Stomach (tissue), 9 donors: ENCODE measurements around the gene CEMP1. TPM values are rescaled to one million over a fixed set of nuclear protein-coding genes. Genes with fewer than 3 reads are reported as not detected.

Experiments used
- DNase-seq, 2 donors: peaks; one replicate each; pipeline versions ENCODE4 v3.0.0 to v3.0.0-alpha.2; 2013 to 2019
- H3K27ac ChIP-seq, 5 donors: fragments of 200-600 bp in 4 of 5; sonication (generic) in 4 of 5; one replicate each; pipeline ENCODE4 v1.5.1; 2013 to 2019; ENCODE audit warnings: mild to moderate bottlenecking in 1 of 5, moderate library complexity in 1 of 5
- H3K27me3 ChIP-seq, 3 donors: fragments of 200-600 bp; sonication (generic); one replicate each; pipeline ENCODE4 v1.5.1; 2017 to 2019; ENCODE audit warnings: mixed run types in 1 of 3
- H3K36me3 ChIP-seq, 4 donors: fragments of 200-600 bp; sonication (generic); 1 replicate in 3 of 4; 2 replicates in 1 of 4; pipeline ENCODE4 v1.5.1; 2016 to 2019
- H3K4me1 ChIP-seq, 4 donors: fragments of 200-600 bp; sonication (generic); one replicate each; pipeline ENCODE4 v1.5.1; 2016 to 2019
- H3K4me3 ChIP-seq, 4 donors: fragments of 200-600 bp; sonication (generic) in 3 of 4; one replicate each; pipeline ENCODE4 v1.5.1; 2016 to 2019; ENCODE audit warnings: mild to moderate bottlenecking in 1 of 4
- H3K9me3 ChIP-seq, 4 donors: fragments of 200-600 bp; sonication (generic); one replicate each; pipeline ENCODE4 v1.5.1; 2016 to 2019
- EP300 ChIP-seq: sonication (generic); formaldehyde crosslinking; IDR thresholded peaks from one replicate; pipeline ENCODE4 v1.6.1; 2017; ENCODE audit warnings: antibody characterized with exemption
- POLR2A ChIP-seq, 4 donors: fragments of 450-650 bp; IDR thresholded peaks; one replicate each; pipeline ENCODE4 v1.6.1; 2016; ENCODE audit warnings: antibody characterized with exemption in 4 of 4, control low read depth in 2 of 4, mild to moderate bottlenecking in 1 of 4, moderate library complexity in 1 of 4
- POLR2AphosphoS5 ChIP-seq, 3 donors: sonication (generic); formaldehyde crosslinking; IDR thresholded peaks; one replicate each; pipeline ENCODE4 v1.6.1; 2016; ENCODE audit warnings: antibody characterized with exemption in 3 of 3
- WGBS, 5 donors: extraction: QIAGEN DNeasy Blood & Tissue Kit in 3 of 5; methylation state at CpG; one replicate each; pipeline versions ENCODE4 v1.1.5 to v1.1.7; 2013 to 2018; 5-methylcytosine and 5-hydroxymethylcytosine counted together
- intact Hi-C: fragments of 100-400 bp; cut with DNase I; formaldehyde crosslinking; loops from one replicate; pipeline ENCODE4 v1.15.1; 2023; ENCODE audit warnings: low total_unique reads
- polyA plus RNA-seq, 3 donors: library from polyadenylated mRNA; stranded (reverse); fragments of 200-250 nt; gene quantifications; one replicate each; pipeline ENCODE4 v1.2.3, GENCODE V29; 2013
- total RNA-seq, 5 donors: library from RNA; depleted of rRNA; stranded (reverse); fragments of >200 nt; gene quantifications; one replicate each; pipeline versions ENCODE4 v1.1.0 to v1.2.3, GENCODE V29; 2014 to 2016
- TF ChIP-seq, protein P1 (sequence below), 7 experiments: fragments of 450-650 bp in 4 of 7; fragments of 200-600 bp in 3 of 7; sonication (generic) in 3 of 7; IDR thresholded peaks; one replicate each; pipeline ENCODE4 v1.5.1; 2016 to 2019; ENCODE audit warnings: antibody characterized with exemption in 7 of 7, control low read depth in 2 of 7, mild to moderate bottlenecking in 1 of 7
- donor health status: healthy with polysubstance abuse.
- donor health status: Bipolar disorder and iron deficiency.
- donor health status: healthy.

The CEMP1 gene
- total and polyA plus RNA-seq, 8 donors, result 0.43 to 0.61 (median 0.58) TPM; not detected in 5

DNA sequence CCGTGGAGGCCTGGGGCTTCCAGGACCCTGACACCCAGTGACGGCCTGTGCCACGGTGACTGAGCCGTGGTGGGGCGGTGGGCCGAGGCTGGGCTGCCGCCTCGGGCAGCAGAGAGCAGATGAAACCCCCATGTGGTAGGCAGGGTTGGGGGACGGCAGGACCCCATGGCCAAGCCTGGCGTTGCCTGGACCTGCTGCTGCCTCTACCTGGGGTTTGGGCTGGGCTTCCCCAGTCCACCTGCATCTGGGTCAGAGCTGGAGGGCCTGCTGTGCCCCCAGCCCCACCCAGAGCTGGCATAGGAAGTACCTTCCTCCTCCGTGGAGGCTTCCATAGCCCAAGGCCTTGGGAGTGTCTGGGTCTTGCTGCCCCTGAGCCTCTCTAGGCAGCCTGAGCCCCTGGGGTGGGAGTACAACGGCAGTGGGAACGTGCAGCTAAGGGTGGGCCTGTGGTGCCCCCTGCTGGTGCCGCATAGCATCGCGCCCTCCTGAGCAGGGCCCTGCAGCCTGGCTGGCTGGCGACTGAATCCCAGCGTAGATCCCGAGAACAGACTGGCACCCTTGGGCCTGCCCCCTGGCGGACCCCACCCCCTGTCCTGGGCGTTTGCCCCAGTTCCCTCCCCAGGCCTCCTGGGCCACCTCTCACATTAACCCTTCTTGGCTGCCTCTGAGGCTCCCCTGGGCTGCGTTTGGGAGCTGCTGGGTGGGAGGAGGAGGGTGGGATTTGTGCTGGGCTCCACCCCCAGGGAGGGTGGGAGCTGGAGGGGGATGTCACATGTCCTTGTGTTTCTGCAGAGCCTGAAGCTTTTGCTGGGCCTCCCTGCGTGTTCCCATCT, 30.1 kb downstream of the CEMP1 start:
- peak; percentile 83 to 96 for DNase-seq
- peak overlapping the region; percentile 8 to 32 (median 26) for H3K4me3 ChIP-seq
- H3K9me3 ChIP-seq, result no peaks in the 10 kb centered on the region
- H3K36me3 ChIP-seq, result peaks cover 0 to 43% (median 38%) of the 10 kb centered on the region in 4 donors
- peak in 1 of 3 donors; percentile 49 for TF ChIP-seq POLR2AphosphoS5 (IDR thresholded peaks at IDR 0.05)
- TF ChIP-seq, protein P1, sequence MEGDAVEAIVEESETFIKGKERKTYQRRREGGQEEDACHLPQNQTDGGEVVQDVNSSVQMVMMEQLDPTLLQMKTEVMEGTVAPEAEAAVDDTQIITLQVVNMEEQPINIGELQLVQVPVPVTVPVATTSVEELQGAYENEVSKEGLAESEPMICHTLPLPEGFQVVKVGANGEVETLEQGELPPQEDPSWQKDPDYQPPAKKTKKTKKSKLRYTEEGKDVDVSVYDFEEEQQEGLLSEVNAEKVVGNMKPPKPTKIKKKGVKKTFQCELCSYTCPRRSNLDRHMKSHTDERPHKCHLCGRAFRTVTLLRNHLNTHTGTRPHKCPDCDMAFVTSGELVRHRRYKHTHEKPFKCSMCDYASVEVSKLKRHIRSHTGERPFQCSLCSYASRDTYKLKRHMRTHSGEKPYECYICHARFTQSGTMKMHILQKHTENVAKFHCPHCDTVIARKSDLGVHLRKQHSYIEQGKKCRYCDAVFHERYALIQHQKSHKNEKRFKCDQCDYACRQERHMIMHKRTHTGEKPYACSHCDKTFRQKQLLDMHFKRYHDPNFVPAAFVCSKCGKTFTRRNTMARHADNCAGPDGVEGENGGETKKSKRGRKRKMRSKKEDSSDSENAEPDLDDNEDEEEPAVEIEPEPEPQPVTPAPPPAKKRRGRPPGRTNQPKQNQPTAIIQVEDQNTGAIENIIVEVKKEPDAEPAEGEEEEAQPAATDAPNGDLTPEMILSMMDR (IDR thresholded peaks at IDR 0.05), result peak in 5 of 7 experiments; percentile 94 to 98 (median 96)
- no peak for TF ChIP-seq POLR2A (IDR thresholded peaks at IDR 0.05)
- H3K27ac ChIP-seq, result peak overlapping the region in 2 of 5 donors; percentile 34 to 71
- intact Hi-C loops, result no loop called here
- 38 to 74% (median 41%) methylated on average over 10 to 23 of the region's 23 CpGs for WGBS, 5 donors
- no peaks in the 10 kb centered on the region for H3K27me3 ChIP-seq
- H3K4me1 ChIP-seq, result peaks cover 14 to 52% (median 38%) of the 10 kb centered on the region in 4 donors

DNA sequence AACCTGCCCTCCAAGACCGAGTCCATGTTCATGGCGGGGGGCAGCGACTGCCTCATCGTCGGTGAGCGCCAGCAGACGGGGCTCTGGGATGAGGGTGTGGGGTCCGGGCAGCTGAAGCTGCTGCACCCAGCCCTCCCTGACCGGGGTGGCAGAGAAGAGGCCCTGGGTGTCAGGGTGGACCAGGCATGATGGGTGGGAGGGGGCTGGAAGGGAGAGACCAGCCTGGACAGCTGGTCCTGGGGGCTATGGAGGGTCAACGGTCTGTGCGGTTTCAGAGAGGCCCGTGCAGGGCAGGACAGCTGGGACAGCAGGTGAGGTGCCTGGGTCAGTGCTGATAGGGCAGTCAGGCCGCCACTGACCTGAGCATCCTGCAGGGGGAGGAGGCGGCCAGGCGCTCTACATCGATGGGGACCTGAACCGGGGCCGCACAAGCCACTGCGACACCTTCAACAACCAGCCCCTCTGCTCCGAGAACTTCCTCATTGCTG, 30.7 kb downstream of the CEMP1 start:
- WGBS, 5 donors, result 81 to 90% (median 84%) methylated on average over 18 to 20 of the region's 20 CpGs
- intact Hi-C loops, result no loop called here
- H3K9me3 ChIP-seq, result no peaks in the 10 kb centered on the region
- H3K27me3 ChIP-seq, result no peaks in the 10 kb centered on the region
- TF ChIP-seq POLR2AphosphoS5 (IDR thresholded peaks at IDR 0.05) (no peak), EP300 (no peak), POLR2A (IDR thresholded peaks at IDR 0.05) (no peak)
- TF ChIP-seq, protein P1 (IDR thresholded peaks at IDR 0.05), result no peak
- H3K36me3 ChIP-seq, result peaks cover 0 to 50% (median 41%) of the 10 kb centered on the region in 4 donors
- no peak overlapping the region for H3K27ac ChIP-seq
- peaks cover 14 to 52% (median 38%) of the 10 kb centered on the region in 4 donors for H3K4me1 ChIP-seq
- no peak for DNase-seq
- H3K4me3 ChIP-seq, result no peak overlapping the region

DNA sequence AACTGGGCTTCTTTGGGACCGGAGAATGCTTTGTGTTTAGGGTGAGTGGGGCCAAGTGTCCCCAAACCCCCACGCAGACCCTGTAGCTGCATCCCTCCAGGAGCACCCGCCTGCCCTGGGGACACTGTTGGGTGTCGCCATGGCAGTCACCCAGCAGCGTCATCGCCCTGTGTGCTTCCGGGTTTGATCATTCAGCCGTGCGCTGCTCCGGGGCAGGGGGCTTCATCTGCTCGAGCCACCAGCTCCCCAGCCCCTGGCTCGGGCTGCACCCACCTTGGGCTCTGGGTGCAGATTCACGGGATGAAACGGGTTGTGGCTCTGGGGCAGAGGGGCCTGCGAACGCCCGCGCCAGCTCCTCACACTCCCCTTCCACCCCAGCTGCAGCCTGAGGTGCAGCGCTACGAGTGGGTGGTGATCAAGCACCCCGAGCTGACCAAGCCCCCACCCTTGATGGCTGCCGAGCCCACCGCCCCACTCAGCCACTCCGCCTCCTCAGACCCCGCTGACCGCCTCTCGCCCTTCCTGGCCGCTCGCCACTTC, 31.2 kb downstream of the CEMP1 start:
- TF ChIP-seq POLR2A (IDR thresholded peaks at IDR 0.05), result no peak
- no peak for TF ChIP-seq EP300
- no peak for TF ChIP-seq POLR2AphosphoS5 (IDR thresholded peaks at IDR 0.05)
- TF ChIP-seq, protein P1 (IDR thresholded peaks at IDR 0.05), result no peak
- Histone ChIP-seq H3K4me3 (no peak overlapping the region), H3K27ac (no peak overlapping the region), H3K4me1 (peaks cover 14 to 52% (median 38%) of the 10 kb centered on the region in 4 donors), H3K27me3 (no peaks in the 10 kb centered on the region), H3K9me3 (no peaks in the 10 kb centered on the region), H3K36me3 (peaks cover 0 to 50% (median 41%) of the 10 kb centered on the region in 4 donors)
- intact Hi-C loops, result loop anchor here (5.0 to 10.0 kb wide), 2 partner anchors 158 to 305 kb away; partner anchors contain the start of genes ABCA3 and CASKIN1
- no peak for DNase-seq
- WGBS, 5 donors, result 90 to 94% (median 91%) methylated on average over 19 to 29 of the region's 29 CpGs

DNA sequence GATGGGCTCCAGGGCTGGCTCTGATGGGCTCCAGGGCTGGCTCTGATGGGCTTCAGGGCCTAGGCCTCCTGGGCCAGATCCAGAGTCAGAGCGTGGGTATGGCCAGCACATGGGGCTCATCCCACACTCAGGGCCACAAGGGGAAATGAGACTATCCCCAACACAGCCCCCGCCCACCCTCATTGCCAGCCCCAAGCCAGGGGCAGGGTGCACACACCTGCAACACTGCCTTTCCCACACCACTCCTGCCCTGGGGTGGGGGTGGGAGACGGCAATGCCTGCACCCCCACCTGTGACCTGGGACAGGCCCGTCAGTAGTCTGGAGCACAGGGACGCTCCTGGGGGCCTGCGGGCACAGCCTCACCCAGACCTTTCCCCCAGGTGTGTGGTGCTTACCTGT, 31.8 kb downstream of the CEMP1 start:
- DNase-seq, result no peak
- H3K27ac ChIP-seq, result peak overlapping the region in 1 of 5 donors; percentile 46
- H3K4me3 ChIP-seq, result no peak overlapping the region
- H3K9me3 ChIP-seq, result no peaks in the 10 kb centered on the region
- intact Hi-C loops, result loop anchor here (5.0 to 10.0 kb wide), 2 partner anchors 157 to 305 kb away; partner anchors contain the start of genes ABCA3 and CASKIN1
- H3K4me1 ChIP-seq, result peaks cover 14 to 52% (median 38%) of the 10 kb centered on the region in 4 donors
- TF ChIP-seq POLR2AphosphoS5 (IDR thresholded peaks at IDR 0.05) (no peak), POLR2A (IDR thresholded peaks at IDR 0.05) (no peak), EP300 (no peak)
- TF ChIP-seq, protein P1 (IDR thresholded peaks at IDR 0.05), result no peak
- H3K36me3 ChIP-seq, result peaks cover 0 to 50% (median 41%) of the 10 kb centered on the region in 4 donors
- H3K27me3 ChIP-seq, result no peaks in the 10 kb centered on the region
- 80 to 97% (median 92%) methylated on average over 1 to 6 of the region's 6 CpGs for WGBS, 5 donors
